NOMO-1 treated with dmso at 0.1 percent for 144 hours (cell line): ENCODE data around the gene SP1.
"Not testable (repeated sequence)": the region's sequence is repeated elsewhere in the genome, so short reads cannot be mapped to it uniquely, and the experiment has no call there.

Source experiments
- DNase-seq: peaks from one replicate; lab custom pipeline; 2025; ENCODE audit not compliant: unreplicated experiment; lab: John Stamatoyannopoulos, UW

Gene SP1

DNA sequence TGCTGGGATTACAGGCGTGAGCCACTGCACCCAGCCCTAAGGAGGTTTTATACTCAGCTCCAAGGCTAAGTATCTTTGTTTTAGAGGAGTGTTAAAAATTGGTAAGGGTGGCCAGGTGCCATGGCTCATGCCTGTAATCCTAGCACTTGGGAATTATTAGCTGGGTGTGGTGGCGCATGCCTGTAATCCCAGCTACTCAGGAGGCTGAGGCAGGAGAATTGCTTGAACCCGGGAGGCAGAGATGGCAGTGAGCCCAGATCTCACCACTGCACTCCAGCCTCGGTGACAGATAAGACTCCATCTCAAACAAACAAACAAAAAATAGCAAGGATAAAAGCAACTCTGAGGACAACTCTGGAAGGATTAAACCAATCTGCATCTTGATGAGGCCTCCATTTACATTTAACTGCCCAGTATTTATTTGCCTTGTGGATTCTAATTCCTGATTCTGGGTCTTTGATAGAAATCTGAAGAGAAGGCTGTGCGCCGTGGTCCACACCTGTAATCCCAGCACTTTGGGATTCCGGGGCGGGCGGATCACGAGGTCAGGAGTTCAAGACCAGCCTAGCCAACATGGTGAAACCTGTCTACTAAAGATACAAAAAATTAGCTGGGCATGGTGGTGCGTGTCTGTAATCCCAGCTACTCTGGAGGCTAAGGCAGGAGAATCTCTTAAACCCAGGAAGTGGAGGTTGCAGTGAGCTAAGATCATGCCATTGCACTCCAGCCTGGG, 64.8 kb downstream of the SP1 start:
- not testable (repeated sequence) for DNase-seq

DNA sequence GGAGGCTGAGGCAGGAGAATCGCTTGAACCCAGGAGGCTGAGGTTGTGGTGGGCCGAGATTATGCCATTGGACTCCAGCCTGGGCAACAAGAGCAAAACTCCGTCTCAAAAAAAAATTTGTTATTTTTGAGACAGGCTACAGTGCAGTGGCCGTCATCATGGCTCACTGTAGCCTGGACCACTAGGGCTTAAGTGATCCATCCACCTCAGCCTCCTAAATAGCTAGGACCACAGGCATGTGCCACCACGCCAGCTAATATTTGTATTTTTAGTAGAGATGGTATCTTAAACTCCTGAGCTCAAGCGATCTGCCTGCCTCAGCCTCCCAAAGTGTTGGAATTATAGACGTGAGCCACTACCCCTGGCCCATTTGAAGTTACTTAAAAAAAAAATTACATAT, 71.0 kb downstream of the SP1 start:
- no peak for DNase-seq

DNA sequence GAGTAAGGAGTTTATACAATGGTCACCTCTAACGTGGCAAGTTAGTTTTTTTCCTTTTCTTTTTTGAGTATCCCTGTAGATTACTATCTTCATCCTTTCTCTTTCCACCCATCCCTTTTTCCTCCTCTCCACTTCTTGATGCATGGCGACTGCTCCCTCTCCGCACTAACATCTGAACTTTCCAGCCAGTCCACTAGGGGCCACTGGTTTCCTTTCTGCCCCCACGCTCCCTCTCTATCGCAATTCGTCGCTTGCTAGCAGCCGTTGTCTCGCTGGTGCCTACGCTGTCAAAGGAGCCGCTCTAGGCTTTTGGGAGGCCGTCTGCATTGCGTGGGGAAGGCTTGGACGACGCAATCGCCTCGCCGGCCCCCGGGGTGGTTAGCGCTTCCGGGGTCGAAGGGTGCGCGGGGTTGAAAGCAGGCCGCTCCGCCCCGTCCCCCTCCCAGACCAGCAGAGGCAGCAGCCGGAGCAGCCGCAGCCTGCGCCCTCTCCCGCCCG, 71.7 kb downstream of the SP1 start, which contains the start of gene PCBP2:
Gene PCBP2, plus strand, starts transcription at position 442 of the 498 bp plus-strand sequence. CDS start 2,699 bp downstream, outside the sequence.
- peak; percentile 100 for DNase-seq

DNA sequence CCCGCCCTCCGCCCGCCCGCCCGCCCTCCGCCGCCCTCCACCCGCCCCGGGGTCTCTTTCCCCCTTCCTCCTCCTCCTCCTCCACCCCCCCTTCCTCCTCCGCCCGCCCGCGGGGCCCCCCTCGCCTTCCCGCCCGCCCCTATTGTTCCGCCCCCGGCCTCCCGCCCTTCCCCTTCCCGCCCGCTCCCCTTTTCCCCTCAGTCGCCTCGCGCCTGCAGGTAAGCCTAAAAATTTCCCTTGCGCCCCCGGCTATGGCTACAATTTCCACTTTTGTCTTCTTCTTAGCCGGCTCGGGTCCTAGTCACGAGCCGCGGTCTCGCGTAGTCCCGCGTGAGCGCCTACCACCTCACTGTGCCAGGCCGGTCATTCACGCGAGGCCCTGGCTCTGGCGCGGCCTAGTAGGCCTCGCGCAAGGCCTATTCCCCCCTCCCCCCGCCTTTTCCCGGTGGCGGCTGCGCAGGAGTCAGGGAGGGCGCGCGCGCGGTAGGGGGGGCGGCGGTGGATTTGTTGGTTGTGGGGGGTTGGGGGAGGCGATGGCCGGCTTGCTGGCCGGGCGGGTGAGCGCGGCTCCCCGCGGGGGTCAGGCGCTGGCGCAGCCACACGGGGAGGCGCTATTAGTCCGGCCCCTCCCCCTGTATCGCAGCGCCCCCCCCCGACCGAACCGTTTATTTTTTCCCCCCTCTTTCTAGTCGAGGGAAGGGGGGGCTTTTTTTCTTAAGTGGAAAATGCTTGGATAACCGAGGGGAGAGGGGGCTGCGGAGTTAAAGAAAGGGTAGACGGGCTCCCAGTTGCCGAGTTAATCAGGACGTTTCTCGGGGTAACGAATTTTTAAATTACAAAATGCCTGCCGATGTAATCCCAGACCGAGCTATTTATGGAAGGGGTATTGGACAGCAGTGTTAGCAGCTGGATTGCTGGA, 72.4 kb downstream of the SP1 start:
- DNase-seq, result peak; percentile 32

DNA sequence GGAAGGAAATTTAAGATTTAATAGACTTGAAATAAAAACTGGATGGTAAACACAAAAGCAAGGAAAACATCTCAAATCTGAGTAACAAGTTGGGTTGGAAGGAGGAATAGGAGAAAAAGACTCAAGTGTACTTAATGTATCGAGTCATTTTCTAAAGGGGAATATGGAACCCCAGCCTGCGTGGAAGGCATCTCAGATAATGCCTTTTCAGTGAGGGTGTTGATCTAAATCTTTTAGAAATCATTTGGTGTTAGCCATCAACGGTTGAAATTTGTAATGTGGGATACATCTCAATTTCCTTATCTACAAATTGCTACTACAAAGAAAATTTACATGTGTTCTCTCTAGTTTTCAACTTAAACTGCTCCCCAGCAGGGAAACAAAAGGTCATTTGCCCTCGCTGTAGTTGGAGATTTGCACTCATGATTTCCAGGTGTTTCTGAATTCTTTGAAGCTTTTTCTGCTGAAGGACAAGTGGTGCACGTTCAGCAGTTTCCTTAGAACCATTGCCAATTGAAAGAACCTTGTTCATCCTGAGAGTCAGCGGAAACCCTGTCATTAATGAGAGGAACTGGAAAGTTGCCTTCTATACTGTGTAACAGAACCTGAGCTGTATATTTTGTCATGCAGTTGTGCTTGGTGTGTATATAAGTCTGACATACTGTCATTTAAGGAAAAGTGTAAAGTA, 74.1 kb downstream of the SP1 start:
- DNase-seq, result no peak

DNA sequence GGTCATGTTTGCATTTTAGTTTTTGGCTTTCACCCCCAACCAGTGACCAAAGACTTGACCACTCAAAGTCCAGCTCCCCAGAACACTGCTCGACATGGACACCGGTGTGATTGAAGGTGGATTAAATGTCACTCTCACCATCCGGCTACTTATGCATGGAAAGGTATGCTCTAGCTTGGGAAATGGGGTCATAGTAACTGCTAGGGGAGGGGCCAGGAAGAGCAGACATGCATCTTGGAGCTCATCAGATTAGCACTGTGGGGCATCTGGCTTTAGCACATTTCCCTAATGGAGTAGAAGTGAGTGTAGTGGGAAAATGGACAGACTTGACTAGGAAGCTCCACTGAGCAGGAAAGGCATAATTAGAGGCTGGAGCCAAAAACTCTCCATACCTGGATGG, 74.7 kb downstream of the SP1 start:
- DNase-seq, result no peak

DNA sequence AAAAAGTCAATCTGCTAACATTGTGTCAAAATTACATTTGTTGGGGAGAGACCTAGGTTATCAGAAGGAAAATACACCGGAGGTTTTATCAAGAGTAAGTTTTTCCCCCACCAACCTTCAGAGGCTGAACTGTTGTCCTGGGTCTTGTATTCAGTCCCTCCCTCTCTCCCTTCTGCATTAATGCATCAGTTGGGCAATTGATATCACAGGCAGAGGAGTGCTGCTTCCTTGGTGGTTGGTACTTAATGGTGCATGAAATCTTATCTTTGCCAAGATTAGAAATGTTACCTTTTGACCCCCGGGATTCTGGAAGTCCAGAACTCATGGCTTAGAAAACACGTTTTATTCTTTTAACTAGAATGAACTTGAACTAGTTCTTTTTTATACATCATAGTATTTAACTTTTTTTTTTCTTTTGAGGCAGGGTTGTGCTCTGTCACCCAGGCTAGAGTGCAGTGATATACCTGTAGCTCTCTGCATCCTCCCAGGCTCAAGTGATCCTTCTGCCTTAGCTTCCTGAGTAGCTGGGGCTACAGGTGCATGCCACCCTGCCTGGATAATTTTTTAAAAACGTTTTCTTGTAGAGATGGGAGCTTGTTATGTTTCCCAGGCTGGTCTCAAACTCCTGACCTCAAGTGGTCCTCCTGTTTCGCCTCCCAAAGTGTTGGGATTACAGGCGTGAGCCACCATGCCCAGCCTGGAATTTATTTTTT, 76.8 kb downstream of the SP1 start:
- no peak for DNase-seq

DNA sequence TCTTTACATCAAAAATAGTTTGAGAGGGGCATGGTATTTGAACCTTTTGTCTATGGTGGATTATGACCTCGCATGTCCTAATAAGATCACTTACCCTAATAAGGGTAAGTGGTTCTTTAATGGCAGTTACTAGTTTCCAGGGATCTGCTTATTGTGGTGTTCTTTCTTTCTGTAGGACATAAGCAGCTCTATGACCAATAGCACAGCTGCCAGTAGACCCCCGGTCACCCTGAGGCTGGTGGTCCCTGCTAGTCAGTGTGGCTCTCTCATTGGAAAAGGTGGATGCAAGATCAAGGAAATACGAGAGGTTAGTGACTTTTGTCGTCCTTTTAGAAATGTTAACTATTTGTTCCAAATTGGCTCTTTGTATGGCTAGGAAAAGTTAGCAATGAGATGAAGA, 79.1 kb downstream of the SP1 start:
- DNase-seq, result no peak

DNA sequence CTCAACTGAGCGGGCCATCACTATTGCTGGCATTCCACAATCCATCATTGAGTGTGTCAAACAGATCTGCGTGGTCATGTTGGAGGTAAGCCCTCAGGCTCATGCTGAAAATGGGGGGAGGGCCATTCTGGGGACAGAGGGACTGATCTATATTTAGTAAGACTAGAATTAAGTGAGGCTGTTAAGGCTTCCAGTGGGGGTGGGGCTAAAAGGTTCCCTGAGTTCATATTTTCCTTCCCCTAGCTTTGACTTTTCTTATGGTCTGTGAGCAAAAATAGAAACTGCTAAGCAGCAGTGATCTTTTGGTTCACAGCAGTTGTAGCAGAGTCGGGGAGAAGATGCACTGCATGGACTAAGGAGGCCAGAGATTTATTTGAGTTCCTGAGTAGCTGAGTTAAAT, 81.1 kb downstream of the SP1 start:
- DNase-seq, result no peak

DNA sequence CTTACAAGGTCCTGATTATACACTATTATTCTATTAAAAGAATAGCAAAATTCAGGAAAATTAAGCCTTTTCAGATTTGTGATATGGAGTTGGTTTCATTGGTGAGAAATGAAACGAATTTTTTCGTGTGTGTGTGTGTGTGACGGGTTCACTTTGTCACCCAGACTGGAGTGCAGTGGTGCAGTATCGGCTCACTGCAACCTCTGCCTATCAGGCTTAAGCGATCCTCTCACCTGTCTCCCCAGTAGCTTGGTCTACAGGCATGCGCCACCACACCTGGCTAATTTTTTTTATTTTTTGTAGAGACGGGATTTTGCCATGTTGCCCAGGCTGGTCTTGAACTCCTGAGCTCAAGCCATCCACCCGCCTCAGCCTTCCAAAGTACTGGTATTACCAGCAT, 81.6 kb downstream of the SP1 start:
- no peak for DNase-seq

DNA sequence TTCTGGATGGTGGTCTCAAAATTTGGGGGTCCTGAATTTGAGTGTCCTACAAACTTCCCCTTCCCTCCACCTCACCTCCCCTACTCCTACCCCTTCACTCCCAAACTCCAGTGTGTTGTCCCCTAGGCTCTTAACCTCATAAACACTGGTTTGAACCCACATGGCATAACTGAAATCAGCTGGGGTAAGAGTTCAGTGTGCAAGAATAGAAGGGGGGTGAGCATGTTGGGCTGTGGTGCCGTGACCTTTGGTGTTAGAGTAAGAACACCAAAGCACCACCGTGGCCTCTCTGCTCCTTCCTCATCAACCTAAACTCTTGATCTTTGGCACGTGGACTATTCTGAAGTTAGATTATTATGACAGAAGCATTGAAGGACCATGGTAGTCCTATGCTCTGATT, 83.0 kb downstream of the SP1 start:
- DNase-seq, result no peak

DNA sequence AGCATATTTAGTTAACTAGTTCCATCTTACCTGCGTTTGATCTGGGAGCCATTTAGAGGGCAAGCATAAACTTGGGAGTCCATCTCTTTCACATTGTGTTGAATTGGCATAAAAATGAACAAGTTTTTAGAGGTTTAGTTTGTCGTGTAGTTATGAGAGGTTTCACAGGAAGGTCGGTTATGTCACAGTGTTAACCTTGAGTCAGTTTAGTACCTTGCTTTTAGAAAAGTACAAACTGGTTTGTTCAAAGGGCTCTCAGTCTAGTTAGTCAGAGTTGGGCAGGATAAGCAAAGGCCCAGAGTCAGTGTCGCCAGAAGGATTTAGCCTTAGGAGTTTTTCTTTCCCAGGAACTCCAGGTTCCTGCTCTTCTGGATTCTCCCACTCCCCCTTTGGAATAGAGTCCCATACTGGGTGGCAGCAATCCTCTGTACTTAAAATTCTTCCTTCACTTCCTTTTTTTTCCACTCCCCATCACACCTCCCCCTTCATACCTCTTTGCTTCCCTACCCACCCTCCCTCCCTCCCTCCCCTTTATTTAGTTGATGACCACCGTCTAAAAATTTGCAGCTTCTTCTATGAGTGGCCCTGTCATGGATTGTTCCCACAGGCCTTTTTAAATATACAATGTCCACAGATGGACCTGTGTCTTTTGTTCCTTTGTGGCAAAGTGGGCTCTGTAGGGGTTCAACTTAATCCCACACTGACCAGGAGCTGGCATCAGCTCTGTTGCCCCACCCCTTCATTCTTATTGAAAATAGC, 84.0 kb downstream of the SP1 start:
- DNase-seq, result no peak

DNA sequence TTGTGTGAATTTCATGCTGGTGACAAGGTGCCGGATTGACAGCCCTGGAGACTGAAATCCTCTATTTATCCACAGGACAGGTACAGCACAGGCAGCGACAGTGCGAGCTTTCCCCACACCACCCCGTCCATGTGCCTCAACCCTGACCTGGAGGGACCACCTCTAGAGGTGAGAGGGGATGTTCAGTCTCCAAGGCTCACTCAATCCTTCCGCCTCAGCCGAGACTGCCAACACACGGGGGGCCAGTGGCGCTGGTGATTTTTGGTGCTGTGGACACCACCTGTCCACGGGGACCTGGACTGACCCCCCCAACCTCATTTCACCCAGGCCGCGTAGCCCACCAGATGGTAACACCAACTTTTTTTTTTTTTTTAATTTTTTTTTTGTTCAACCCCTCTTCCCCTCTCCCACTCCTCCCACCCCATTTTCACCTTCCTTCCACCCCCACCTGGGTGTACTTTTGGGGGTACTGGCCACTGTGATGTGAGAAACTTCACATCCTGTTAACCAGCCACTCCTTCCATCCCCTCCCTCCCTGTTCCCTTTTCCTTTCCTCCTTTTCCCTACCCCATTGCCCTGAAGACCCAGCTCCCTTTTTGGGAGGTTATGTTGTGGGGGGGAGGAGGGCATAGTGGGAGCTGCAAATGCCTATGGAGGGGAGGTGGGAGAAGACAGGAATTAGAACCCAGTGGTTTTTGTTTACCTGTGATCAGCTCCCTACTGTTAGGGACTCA, 84.9 kb downstream of the SP1 start:
- DNase-seq, result no peak

DNA sequence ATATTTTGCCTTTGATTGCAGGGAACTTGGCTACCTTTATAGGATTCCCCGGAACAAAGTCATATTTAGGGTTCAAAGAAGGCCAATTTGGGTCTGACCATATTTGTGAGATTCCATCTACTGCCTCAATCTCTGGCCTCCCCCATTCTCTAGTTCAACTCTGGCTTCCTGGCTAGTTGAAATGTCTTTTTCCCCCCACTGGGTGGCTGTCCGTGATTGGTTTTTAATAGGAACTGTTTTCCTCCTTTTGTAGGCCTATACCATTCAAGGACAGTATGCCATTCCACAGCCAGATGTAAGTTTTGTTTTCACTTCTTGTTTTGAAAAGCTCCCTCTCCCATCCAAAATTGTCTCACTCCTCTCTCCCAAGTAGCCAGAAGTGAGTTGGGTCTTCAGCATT, 85.7 kb downstream of the SP1 start:
- DNase-seq, result no peak
